CD14-positive monocyte (primary cell): Measurements from ENCODE around the gene RBFOX2. TPM values are rescaled to one million over a fixed set of nuclear protein-coding genes. Genes with fewer than 3 reads are reported as not detected.

Experiments used
- DNase-seq, 3 donors: peaks; one replicate each; pipeline ENCODE4 v3.0.0-alpha.2; 2011 to 2022
- H2AFZ ChIP-seq: 2 replicates; pipeline ENCODE4 v1.6.0; 2012; ENCODE audit warnings: mild to moderate bottlenecking, low read depth, low read length, inconsistent platforms; ENCODE audit not compliant: insufficient read depth, poor library complexity, severe bottlenecking
- H3K27ac ChIP-seq, 2 donors: 1 replicate in 1 of 2; 2 replicates in 1 of 2; pipeline ENCODE4 v1.5.1; 2012 to 2013; ENCODE audit warnings: low read length in 2 of 2, control low read depth in 1 of 2, inconsistent platforms in 1 of 2, low read depth in 1 of 2, mild to moderate bottlenecking in 1 of 2
- H3K27me3 ChIP-seq, 2 donors: one replicate each; pipeline versions ENCODE4 v1.6.0 to v1.6.1; 2011 to 2013; ENCODE audit warnings: low read length in 2 of 2; ENCODE audit not compliant: control insufficient read depth in 2 of 2, insufficient read depth in 2 of 2
- H3K36me3 ChIP-seq, 2 donors: replicated peaks in 1 of 2; 1 replicate in 1 of 2; 2 replicates in 1 of 2; pipeline versions ENCODE4 v1.5.1 to v1.6.1; 2012 to 2013; ENCODE audit warnings: low read length in 2 of 2, control low read depth in 1 of 2, inconsistent platforms in 1 of 2, mild to moderate bottlenecking in 1 of 2; ENCODE audit not compliant: insufficient read depth in 2 of 2, control insufficient read depth in 1 of 2
- H3K4me1 ChIP-seq, 2 donors: 1 replicate in 1 of 2; 2 replicates in 1 of 2; pipeline versions ENCODE4 v1.5.1 to v1.6.1; 2012 to 2013; ENCODE audit warnings: low read length in 2 of 2, control low read depth in 1 of 2, inconsistent platforms in 1 of 2, mild to moderate bottlenecking in 1 of 2, moderate library complexity in 1 of 2; ENCODE audit not compliant: insufficient read depth in 2 of 2, control insufficient read depth in 1 of 2
- H3K4me2 ChIP-seq: replicated peaks from 2 replicates; pipeline ENCODE3; 2012; ENCODE audit warnings: low read length, moderate library complexity, mild to moderate bottlenecking; ENCODE audit not compliant: poor library complexity, severe bottlenecking; ENCODE audit errors: extremely low read depth
- H3K4me3 ChIP-seq, 3 experiments: fragments of 200-600 bp in 1 of 3; sonication (generic) in 1 of 3; replicated peaks in 1 of 3; 1 replicate in 2 of 3; 2 replicates in 1 of 3; pipeline ENCODE4 v1.5.1; 2011 to 2013; ENCODE audit warnings: low read length in 3 of 3, mild to moderate bottlenecking in 3 of 3, control low read depth in 2 of 3, low read depth in 2 of 3, inconsistent platforms in 1 of 3, moderate library complexity in 1 of 3
- H3K79me2 ChIP-seq: 2 replicates; pipeline ENCODE4 v1.6.0; 2012; ENCODE audit warnings: mild to moderate bottlenecking, control low read depth, inconsistent platforms, low read length, moderate library complexity; ENCODE audit not compliant: insufficient read depth
- H3K9ac ChIP-seq: 2 replicates; pipeline ENCODE4 v1.6.0; 2017; ENCODE audit warnings: low read length, mild to moderate bottlenecking; ENCODE audit not compliant: insufficient read depth, poor library complexity, severe bottlenecking
- H3K9me3 ChIP-seq, 2 donors: replicated peaks in 1 of 2; 1 replicate in 1 of 2; 2 replicates in 1 of 2; pipeline versions ENCODE4 v1.5.1 to v1.6.1; 2012 to 2013; ENCODE audit warnings: low read length in 2 of 2, control low read depth in 1 of 2; ENCODE audit not compliant: control insufficient read depth in 1 of 2, insufficient read depth in 1 of 2
- H4K20me1 ChIP-seq: 2 replicates; pipeline ENCODE4 v1.6.0; 2012; ENCODE audit warnings: mild to moderate bottlenecking, low read length, control low read depth, moderate library complexity; ENCODE audit not compliant: insufficient read depth
- H3K27ac Mint-ChIP-seq, 7 donors: one replicate each; pipeline ENCODE4 v1.8.0; 2020; ENCODE audit warnings: mild to moderate bottlenecking in 7 of 7, mixed read lengths in 7 of 7, moderate library complexity in 6 of 7, inconsistent platforms in 2 of 7
- H3K27me3 Mint-ChIP-seq, 3 donors: one replicate each; pipeline ENCODE4 v1.8.0; 2021 to 2022; ENCODE audit warnings: low read depth in 3 of 3, mild to moderate bottlenecking in 3 of 3, mixed read lengths in 3 of 3, moderate library complexity in 3 of 3, inconsistent platforms in 1 of 3
- H3K36me3 Mint-ChIP-seq, 2 donors: one replicate each; pipeline ENCODE4 v1.8.0; 2020; ENCODE audit warnings: mixed read lengths in 2 of 2, inconsistent platforms in 1 of 2, mild to moderate bottlenecking in 1 of 2
- H3K4me1 Mint-ChIP-seq: one replicate; pipeline ENCODE4 v1.8.0; 2020; ENCODE audit warnings: mild to moderate bottlenecking, mixed read lengths
- H3K4me3 Mint-ChIP-seq, 2 donors: one replicate each; pipeline ENCODE4 v1.8.0; 2020; ENCODE audit warnings: mild to moderate bottlenecking in 2 of 2, mixed read lengths in 2 of 2, moderate library complexity in 1 of 2
- H3K9me3 Mint-ChIP-seq, 7 donors: one replicate each; pipeline ENCODE4 v1.8.0; 2020 to 2022; ENCODE audit warnings: mixed read lengths in 7 of 7, mild to moderate bottlenecking in 6 of 7, moderate library complexity in 6 of 7, inconsistent platforms in 2 of 7
- CTCF ChIP-seq: fragments of 200-600 bp; IDR thresholded peaks from one replicate; pipeline ENCODE4 v1.8.0; 2022; ENCODE audit warnings: antibody characterized with exemption, mild to moderate bottlenecking
- WGBS: methylation state at CpG from one replicate; pipeline ENCODE4 v1.1.5; 2013; ENCODE audit warnings: missing lambda C conversion rate; ENCODE audit not compliant: insufficient coverage; 5-methylcytosine and 5-hydroxymethylcytosine counted together
- intact Hi-C, 2 donors: fragments of 100-400 bp; cut with micrococcal nuclease; formaldehyde crosslinking; loops; one replicate each; pipeline versions ENCODE4 v1.15.0 to v1.15.1; 2023
- polyA plus RNA-seq, 3 donors: library from polyadenylated mRNA; depleted of rRNA in 1 of 3; unstranded in 2 of 3; stranded (reverse) in 1 of 3; fragments of 300-500 nt in 2 of 3; fragments of >200 nt in 1 of 3; fragmentation: Illumina TruSeq in 2 of 3; gene quantifications; 1 replicate in 2 of 3; 2 replicates in 1 of 3; pipeline ENCODE4 v1.2.3, GENCODE V29; 2012 to 2021

Gene RBFOX2
- polyA plus RNA-seq, 3 donors, result not detected

GRCh38 chr22:35842954-35843353, 185.7 kb downstream of the RBFOX2 start:
- WGBS, result 0% methylated on average over 1 of the region's 2 CpGs
- Histone ChIP-seq H3K9me3 (no peaks in the 10 kb centered on the region), H3K4me1 (peaks cover 12 to 15% of the 10 kb centered on the region in 2 donors), H3K9ac (no peak overlapping the region), H3K27me3 (peaks cover 0 to 8% of the 10 kb centered on the region in 2 donors), H4K20me1 (no peaks in the 10 kb centered on the region), H3K36me3 (no peaks in the 10 kb centered on the region), H3K4me3 (no peak overlapping the region), H2AFZ (no peak overlapping the region), H3K4me2 (no peak overlapping the region), H3K79me2 (no peaks in the 10 kb centered on the region), H3K27ac (no peak overlapping the region)
- Mint-ChIP-seq H3K4me1 (peaks cover 22% of the 10 kb centered on the region), H3K4me3 (no peak overlapping the region), H3K9me3 (no peaks in the 10 kb centered on the region), H3K27me3 (peaks cover 9 to 16% (median 10%) of the 10 kb centered on the region in 3 donors), H3K36me3 (no peaks in the 10 kb centered on the region), H3K27ac (peak overlapping the region in 1 of 7 donors; percentile 38)
- intact Hi-C loops, result no loop called here
- DNase-seq, result peak in 1 of 3 donors; percentile 8
- TF ChIP-seq CTCF, result peak; percentile 34

- intact Hi-C loops, result no loop called here
- no peaks in the 10 kb centered on the region for H3K36me3 Mint-ChIP-seq
Measured at GRCh38 chr22:35842519-35842913, 186.1 kb downstream of the RBFOX2 start.

More at GRCh38 chr22:35842519-35842913, 186.1 kb downstream of the RBFOX2 start:
- Histone ChIP-seq H4K20me1 (no peaks in the 10 kb centered on the region), H3K27ac (no peak overlapping the region), H3K4me1 (peaks cover 12 to 15% of the 10 kb centered on the region in 2 donors), H3K27me3 (peaks cover 0 to 8% of the 10 kb centered on the region in 2 donors), H3K36me3 (no peaks in the 10 kb centered on the region), H2AFZ (no peak overlapping the region), H3K4me2 (no peak overlapping the region), H3K79me2 (no peaks in the 10 kb centered on the region), H3K9ac (no peak overlapping the region), H3K9me3 (no peaks in the 10 kb centered on the region), H3K4me3 (no peak overlapping the region)
- Mint-ChIP-seq H3K27ac (no peak overlapping the region), H3K27me3 (peaks cover 9 to 18% (median 10%) of the 10 kb centered on the region in 3 donors), H3K4me1 (peaks cover 22% of the 10 kb centered on the region), H3K9me3 (no peaks in the 10 kb centered on the region), H3K4me3 (no peak overlapping the region)
- no peak for DNase-seq
- no CpG with 5 or more reads among the region's 1 CpG for WGBS
- TF ChIP-seq CTCF, result no peak
